Gastroesophageal sphincter (tissue), 4 donors: ENCODE measurements around the gene LRRC26. TPM values are rescaled to one million over a fixed set of nuclear protein-coding genes. Genes with fewer than 3 reads are reported as not detected.
A peak's percentile ranks its signal among the peaks of the same experiment; 100 is the strongest.

Source experiments
- ATAC-seq: fragments of 150-250 bp; one replicate; pipeline ENCODE4 v1.9.1; 2016; ENCODE audit warnings: mild to moderate bottlenecking, moderate library complexity
- H3K27ac ChIP-seq, 4 donors: fragments of 200-600 bp; sonication (generic) in 3 of 4; 1 replicate in 3 of 4; 2 replicates in 1 of 4; pipeline ENCODE4 v1.5.1; 2016 to 2019
- H3K27me3 ChIP-seq: fragments of 200-600 bp; sonication (generic); one replicate; pipeline ENCODE4 v1.5.1; 2019
- H3K36me3 ChIP-seq, 2 donors: fragments of 200-600 bp; sonication (generic); one replicate each; pipeline ENCODE4 v1.5.1; 2019; ENCODE audit warnings: control low read depth in 1 of 2
- H3K4me1 ChIP-seq, 3 donors: fragments of 200-600 bp; sonication (generic); 1 replicate in 2 of 3; 2 replicates in 1 of 3; pipeline ENCODE4 v1.5.1; 2016 to 2019; ENCODE audit warnings: control low read depth in 2 of 3
- H3K4me3 ChIP-seq, 2 donors: fragments of 200-600 bp; sonication (generic); one replicate each; pipeline ENCODE4 v1.5.1; 2019; ENCODE audit warnings: mild to moderate bottlenecking in 1 of 2, moderate library complexity in 1 of 2
- H3K9me3 ChIP-seq, 3 donors: fragments of 200-600 bp; sonication (generic); one replicate each; pipeline ENCODE4 v1.5.1; 2017 to 2019; ENCODE audit warnings: control low read depth in 2 of 3
- CTCF ChIP-seq, 4 experiments: fragments of 200-600 bp in 2 of 4; fragments of 450-650 bp in 2 of 4; sonication (generic) in 1 of 4; IDR thresholded peaks; one replicate each; pipeline ENCODE4 v1.5.1; 2017 to 2019; ENCODE audit warnings: antibody characterized with exemption in 4 of 4, mild to moderate bottlenecking in 2 of 4, moderate library complexity in 2 of 4
- EP300 ChIP-seq: sonication (generic); formaldehyde crosslinking; IDR thresholded peaks from one replicate; pipeline ENCODE4 v1.6.1; 2017; ENCODE audit warnings: antibody characterized with exemption, mild to moderate bottlenecking
- POLR2A ChIP-seq, 2 donors: fragments of 450-650 bp; IDR thresholded peaks; one replicate each; pipeline ENCODE4 v1.6.1; 2017; ENCODE audit warnings: antibody characterized with exemption in 2 of 2, mild to moderate bottlenecking in 2 of 2, moderate library complexity in 1 of 2
- POLR2AphosphoS5 ChIP-seq: sonication (generic); formaldehyde crosslinking; IDR thresholded peaks from one replicate; pipeline ENCODE4 v1.6.1; 2017; ENCODE audit warnings: antibody characterized with exemption
- WGBS, 2 donors: methylation state at CpG; one replicate each; pipeline ENCODE4 v1.1.5; 2018; ENCODE audit warnings: low coverage in 1 of 2; 5-methylcytosine and 5-hydroxymethylcytosine counted together
- total RNA-seq, 4 donors: library from RNA; depleted of rRNA; stranded (reverse); fragments of >200 nt; gene quantifications; one replicate each; pipeline ENCODE4 v1.1.0, GENCODE V29; 2016

LRRC26 gene
- total RNA-seq, 4 donors from 2014 or later: 7.7 TPM; not detected in 3

GRCh38 chr9:137178939-137179630 lies 9.2 kb upstream of the LRRC26 start:
- Histone ChIP-seq H3K36me3 (peaks cover 0 to 74% of the 10 kb centered on the region in 2 donors), H3K9me3 (no peaks in the 10 kb centered on the region), H3K27ac (no peak overlapping the region), H3K4me3 (no peak overlapping the region), H3K4me1 (peaks cover 0 to 7% (median 0%) of the 10 kb centered on the region in 3 donors), H3K27me3 (peaks cover 5% of the 10 kb centered on the region)
- 81% methylated on average over 6 of the region's 19 CpGs; no CpG with 5 or more reads in 1 of the 2 donors for WGBS, 2 donors
- ATAC-seq: no peak
- TF ChIP-seq POLR2AphosphoS5 (no peak), EP300 (no peak), CTCF (IDR thresholded peaks at IDR 0.05) (no peak), POLR2A (IDR thresholded peaks at IDR 0.05) (no peak)

- Histone ChIP-seq H3K4me3 (no peak overlapping the region), H3K27ac (no peak overlapping the region), H3K27me3 (peaks cover 12% of the 10 kb centered on the region), H3K36me3 (peaks cover 0 to 67% of the 10 kb centered on the region in 2 donors), H3K9me3 (no peaks in the 10 kb centered on the region), H3K4me1 (peaks cover 0 to 7% (median 0%) of the 10 kb centered on the region in 3 donors)
- WGBS, 2 donors: 60% methylated on average over 2 of the region's 23 CpGs; no CpG with 5 or more reads in 1 of the 2 donors
- no peak for TF ChIP-seq POLR2A (IDR thresholded peaks at IDR 0.05)
- ATAC-seq: no peak
These were observed 8.5 kb upstream of the LRRC26 start for GRCh38 chr9:137178201-137178938.

GRCh38 chr9:137176302-137177182 lies 6.7 kb upstream of the LRRC26 start:
- Histone ChIP-seq H3K36me3 (peaks cover 0 to 49% of the 10 kb centered on the region in 2 donors), H3K27ac (no peak overlapping the region), H3K4me1 (peaks cover 0 to 7% (median 0%) of the 10 kb centered on the region in 3 donors), H3K27me3 (peaks cover 31% of the 10 kb centered on the region), H3K4me3 (no peak overlapping the region), H3K9me3 (no peaks in the 10 kb centered on the region)
- TF ChIP-seq CTCF (IDR thresholded peaks at IDR 0.05): peak in 3 of 4 experiments; percentile 29 to 33 (median 30)
- TF ChIP-seq EP300: no peak
- TF ChIP-seq POLR2A (IDR thresholded peaks at IDR 0.05): no peak
- 32 to 43% methylated on average over 6 to 12 of the region's 17 CpGs for WGBS, 2 donors
- peak; percentile 23 for ATAC-seq

- WGBS, 2 donors: no CpG with 5 or more reads among the region's 33 CpGs
- no peak overlapping the region for H3K27ac ChIP-seq
These were observed 5.6 kb upstream of the LRRC26 start for GRCh38 chr9:137175345-137175961.

More at GRCh38 chr9:137175345-137175961, 5.6 kb upstream of the LRRC26 start:
- Histone ChIP-seq H3K9me3 (no peaks in the 10 kb centered on the region), H3K4me3 (no peak overlapping the region), H3K27me3 (peaks cover 42% of the 10 kb centered on the region), H3K36me3 (peaks cover 0 to 38% of the 10 kb centered on the region in 2 donors), H3K4me1 (peaks cover 0 to 7% (median 0%) of the 10 kb centered on the region in 3 donors)
- ATAC-seq: no peak
- TF ChIP-seq POLR2AphosphoS5: no peak
- TF ChIP-seq POLR2A (IDR thresholded peaks at IDR 0.05): no peak
- TF ChIP-seq CTCF (IDR thresholded peaks at IDR 0.05): no peak
- TF ChIP-seq EP300: no peak
